Measurements from ENCODE around the gene FOXC2.
"Not testable (repeated sequence)": the region's sequence is repeated elsewhere in the genome, so short reads cannot be mapped to it uniquely, and the experiment has no call there.

Gene FOXC2

DNA sequence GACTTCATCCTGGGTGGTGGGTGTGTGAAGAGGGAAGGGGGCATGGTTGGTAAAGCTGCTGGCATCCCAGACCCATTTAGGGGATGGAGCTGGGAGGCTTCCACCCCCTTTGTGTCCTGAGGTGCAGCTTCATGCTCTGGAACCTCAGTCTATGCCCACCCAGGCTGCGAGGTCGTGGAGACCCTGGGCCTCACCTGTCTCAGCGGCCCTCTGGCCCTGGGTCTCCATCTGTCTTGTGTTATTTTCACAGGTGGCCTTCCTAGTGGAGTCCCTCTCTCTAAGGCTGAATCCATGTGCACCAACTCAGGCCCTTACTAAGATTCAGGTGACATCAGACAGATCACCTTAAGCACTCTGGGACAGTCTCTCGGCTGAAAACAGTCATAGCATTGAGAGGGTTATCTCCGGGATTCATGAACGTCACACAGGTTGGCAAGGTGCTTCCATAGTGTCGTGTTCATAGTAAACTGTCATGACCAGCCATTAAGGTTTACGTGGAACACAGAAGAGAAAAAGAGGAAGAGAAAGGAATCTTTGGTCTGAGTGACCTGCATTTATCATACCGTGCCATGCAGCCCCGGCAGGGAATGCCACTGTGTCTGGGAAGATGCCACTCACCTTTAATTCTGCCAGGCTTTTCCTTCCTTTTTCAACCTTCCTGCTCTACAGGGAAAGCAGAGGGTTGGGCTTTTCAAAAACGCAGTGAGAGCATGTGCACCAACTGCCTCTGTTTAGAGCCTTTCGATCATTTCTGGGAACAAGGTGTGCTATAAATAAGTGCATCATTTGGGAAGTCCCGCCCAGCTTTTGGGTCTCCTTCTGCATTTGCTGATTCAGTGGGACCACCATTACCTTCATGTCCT lies 7.2 kb downstream of the FOXC2 start:
- DNase-seq (ENCODE audit: low read depth), result no peak

DNA sequence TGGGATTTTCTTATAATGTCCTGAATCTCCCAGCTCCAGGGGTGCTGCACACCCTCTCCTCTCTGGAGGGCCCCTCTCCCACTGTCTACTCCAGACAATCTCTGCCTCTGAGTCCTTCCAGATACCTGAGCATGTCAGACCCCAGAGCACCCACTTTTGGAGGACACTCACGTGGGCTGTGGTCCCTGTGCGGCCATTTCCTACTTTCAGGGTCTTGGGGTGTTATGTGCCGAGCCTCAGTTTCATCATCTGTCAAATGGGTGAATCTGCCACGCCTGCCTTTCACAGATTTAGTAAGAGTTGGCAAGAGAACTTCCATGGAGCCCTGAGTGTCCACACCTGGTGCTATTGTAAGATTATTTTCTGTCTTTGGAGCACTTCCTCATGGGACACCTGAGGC lies 8.0 kb downstream of the FOXC2 start:
- DNase-seq (ENCODE audit: low read depth), result no peak

DNA sequence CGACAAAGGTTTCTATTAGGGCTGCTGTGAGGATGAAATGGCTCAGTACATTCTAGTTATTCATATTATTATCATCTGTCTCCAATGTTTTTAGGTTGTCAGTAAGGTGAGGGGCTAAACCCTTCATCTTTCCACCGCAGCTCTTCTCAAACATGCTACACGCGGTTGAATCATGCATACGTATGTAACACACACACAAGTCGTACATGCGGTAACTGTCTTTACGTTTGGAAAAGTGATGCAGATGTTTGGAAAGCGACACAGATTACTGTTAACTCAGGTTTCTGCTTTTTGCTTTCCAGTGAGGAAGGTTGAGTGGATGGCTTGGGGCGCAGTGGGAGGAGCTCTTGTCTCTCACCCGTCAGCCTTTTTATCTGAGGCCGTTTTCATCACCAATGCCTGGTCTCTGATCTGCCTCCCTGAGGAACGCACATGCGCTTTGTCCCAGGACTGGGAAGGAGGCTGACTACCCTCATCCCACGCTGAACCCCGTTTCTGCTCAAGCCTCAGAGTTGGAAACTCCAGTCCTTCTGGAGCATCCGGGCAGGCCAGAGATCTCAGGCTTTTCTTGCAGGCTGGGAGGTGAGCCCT lies 8.6 kb downstream of the FOXC2 start:
- DNase-seq (ENCODE audit: low read depth), result no peak

GRCh38 chr16:86575754-86576557 lies 9.3 kb downstream of the FOXC2 start:
- DNase-seq (ENCODE audit: low read depth), result no peak

- DNase-seq (ENCODE audit: low read depth), result no peak
Measured at GRCh38 chr16:86576591-86577313, 10.1 kb downstream of the FOXC2 start.

GRCh38 chr16:86577314-86577971 lies 10.8 kb downstream of the FOXC2 start:
- DNase-seq (ENCODE audit: low read depth), result no peak

GRCh38 chr16:86578061-86578599 lies 11.5 kb downstream of the FOXC2 start, which contains the start of gene FOXL1:
Gene FOXL1, plus strand, starts transcription at chr16:86578549. Its CDS starts 175 bp downstream, at chr16:86578724.
- no peak for DNase-seq (ENCODE audit: low read depth)

DNA sequence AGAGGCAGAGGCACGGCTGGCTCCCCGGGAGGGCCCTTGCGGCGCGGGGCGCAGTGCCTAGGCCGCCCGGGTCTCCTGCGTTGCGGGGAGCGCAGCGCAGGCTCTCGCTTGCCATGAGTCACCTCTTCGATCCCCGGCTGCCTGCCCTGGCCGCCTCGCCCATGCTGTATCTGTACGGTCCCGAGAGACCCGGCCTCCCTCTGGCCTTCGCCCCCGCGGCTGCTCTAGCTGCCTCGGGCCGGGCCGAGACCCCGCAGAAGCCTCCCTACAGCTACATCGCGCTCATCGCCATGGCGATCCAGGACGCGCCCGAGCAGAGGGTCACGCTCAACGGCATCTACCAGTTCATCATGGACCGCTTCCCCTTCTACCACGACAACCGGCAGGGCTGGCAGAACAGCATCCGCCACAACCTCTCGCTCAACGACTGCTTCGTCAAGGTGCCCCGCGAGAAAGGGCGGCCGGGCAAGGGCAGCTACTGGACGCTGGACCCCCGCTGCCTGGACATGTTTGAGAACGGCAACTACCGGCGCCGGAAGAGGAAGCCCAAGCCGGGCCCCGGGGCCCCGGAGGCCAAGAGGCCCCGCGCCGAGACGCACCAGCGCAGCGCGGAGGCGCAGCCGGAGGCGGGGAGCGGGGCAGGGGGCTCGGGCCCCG lies 12.1 kb downstream of the FOXC2 start:
- no peak for DNase-seq (ENCODE audit: low read depth)

GRCh38 chr16:86579268-86580062 lies 12.8 kb downstream of the FOXC2 start:
- no peak for DNase-seq (ENCODE audit: low read depth)

- no peak for DNase-seq (ENCODE audit: low read depth)
Measured at GRCh38 chr16:86580063-86580790, 13.6 kb downstream of the FOXC2 start.

DNA sequence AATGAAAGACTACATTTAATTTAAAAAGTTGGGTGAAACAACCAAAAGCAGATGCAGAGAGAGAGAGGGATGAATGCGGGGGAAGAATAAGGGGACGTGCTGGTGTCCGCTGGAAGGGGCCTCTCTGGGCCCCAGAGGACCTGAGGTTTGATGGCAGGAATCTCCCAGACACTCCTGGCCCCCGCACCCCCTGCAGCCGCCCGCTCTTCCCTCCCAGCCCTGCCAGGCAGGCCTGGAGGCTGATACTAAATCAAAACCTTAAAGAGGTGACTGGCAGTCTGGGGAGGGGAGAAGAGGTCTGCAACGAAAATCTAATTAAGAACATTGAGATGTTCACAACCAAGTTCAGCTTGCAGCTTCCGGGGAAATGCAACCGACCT lies 14.2 kb downstream of the FOXC2 start:
- no peak for DNase-seq (ENCODE audit: low read depth)

- DNase-seq (ENCODE audit: low read depth), result no peak
Measured at GRCh38 chr16:86581458-86581857, 14.8 kb downstream of the FOXC2 start.

DNA sequence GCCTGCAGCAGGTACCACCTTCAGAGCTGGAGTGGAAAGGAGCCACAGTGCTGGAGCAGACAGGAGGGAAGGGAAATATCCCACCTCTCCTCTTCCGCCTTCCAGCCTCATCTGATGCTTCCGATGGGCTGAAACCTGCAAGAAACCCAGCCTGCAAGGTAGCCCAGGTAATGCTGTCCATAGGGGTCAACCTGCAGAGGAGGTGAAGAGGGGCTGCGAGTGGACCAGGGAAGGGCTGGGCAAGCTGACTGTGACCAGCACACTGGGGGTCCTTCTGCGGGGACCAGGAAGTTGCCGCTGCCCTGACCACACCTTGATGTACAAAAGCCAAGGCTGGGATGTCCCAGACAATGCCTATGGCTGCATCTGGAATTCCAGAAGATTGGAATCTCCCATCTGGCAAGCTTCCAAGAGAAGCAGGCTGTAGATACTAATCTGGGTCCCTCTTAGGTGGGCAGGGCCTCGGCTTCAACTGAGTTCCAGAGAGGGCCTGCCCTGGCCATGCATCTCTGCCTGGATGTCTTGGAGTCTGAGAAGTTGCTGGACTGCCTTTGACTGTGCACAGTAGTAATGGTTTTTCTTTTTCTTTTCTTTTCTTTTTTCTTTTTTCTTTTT lies 17.5 kb downstream of the FOXC2 start:
- no peak for DNase-seq (ENCODE audit: low read depth)

- no peak for DNase-seq (ENCODE audit: low read depth)
Measured at GRCh38 chr16:86584726-86585721, 18.4 kb downstream of the FOXC2 start.

DNA sequence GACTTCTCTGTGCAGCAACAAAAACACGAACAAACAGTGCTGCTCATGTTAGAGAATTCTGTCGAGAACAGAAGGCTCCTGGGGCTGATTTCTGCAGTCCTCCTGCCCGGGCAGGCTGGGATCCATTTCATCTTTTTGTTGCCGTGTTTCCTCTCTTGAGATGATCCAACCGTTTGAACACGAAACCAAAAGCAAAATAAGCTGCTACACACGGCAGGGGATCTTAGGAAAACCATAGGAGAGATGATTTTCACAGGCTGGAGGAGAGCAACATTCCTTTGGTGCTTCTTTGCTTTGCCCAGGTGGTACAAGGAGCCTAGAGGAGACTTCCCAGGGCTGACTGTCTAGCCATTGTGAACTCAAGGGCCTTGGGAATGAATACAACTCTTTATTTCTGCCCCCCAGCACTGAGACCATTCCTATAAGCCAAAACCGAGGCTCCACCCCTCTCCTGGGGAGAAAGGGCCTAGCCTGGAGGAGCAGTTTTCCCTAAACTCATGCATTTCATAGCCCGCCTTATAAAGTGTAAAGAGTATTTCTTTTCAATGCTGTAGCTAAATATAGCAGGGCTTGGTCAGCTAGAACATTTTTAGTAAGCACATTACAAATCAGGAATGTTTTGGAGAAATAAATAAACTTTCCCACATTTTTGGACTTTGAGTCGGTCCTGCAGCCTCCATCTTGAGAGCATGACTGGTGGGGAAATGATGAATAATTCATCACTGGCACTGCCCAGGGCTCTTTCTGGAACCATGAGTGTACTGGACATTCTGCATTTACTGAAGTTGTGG lies 19.4 kb downstream of the FOXC2 start:
- DNase-seq (ENCODE audit: low read depth), result no peak

- no peak for DNase-seq (ENCODE audit: low read depth)
Measured at GRCh38 chr16:86587487-86587886, 20.9 kb downstream of the FOXC2 start.

DNA sequence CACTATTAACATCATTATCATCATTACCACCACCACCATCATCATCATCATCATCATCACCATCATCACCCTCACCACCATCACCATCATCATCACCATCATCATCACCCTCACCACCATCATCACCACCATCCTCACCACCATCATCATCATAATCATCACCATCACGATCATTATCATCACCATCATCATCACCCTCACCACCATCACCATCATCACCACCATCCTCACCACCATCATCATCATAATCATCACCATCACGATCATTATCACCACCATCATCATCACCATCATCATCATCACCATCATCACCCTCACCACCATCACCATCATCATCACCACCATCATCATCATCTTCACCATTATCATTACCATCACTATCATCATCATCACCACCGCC lies 21.3 kb downstream of the FOXC2 start:
- not testable (repeated sequence) for DNase-seq (ENCODE audit: low read depth)

All from CMK (cell line).